DMS114 treated with DMSO at 0.1 percent for 48 hours (cell line): ENCODE measurements around the gene CHKB.
A peak's percentile ranks its signal among the peaks of the same experiment; 100 is the strongest.
"Not testable (repeated sequence)": the region's sequence is repeated elsewhere in the genome, so short reads cannot be mapped to it uniquely, and the experiment has no call there.

ENCODE experiments used
- DNase-seq: peaks from one replicate; lab custom pipeline; 2025; ENCODE audit not compliant: unreplicated experiment; lab: John Stamatoyannopoulos, UW

Gene CHKB

GRCh38 chr22:50551160-50551752 lies 31.4 kb downstream of the CHKB start:
- DNase-seq, result no peak

- no peak for DNase-seq
These were observed 32.3 kb downstream of the CHKB start for GRCh38 chr22:50550395-50550794.

- no peak for DNase-seq
These were observed 33.5 kb downstream of the CHKB start for GRCh38 chr22:50548921-50549790.

- no peak for DNase-seq
These were observed 34.4 kb downstream of the CHKB start for GRCh38 chr22:50548040-50548920.

GRCh38 chr22:50547263-50547985 lies 35.2 kb downstream of the CHKB start:
- no peak for DNase-seq

- DNase-seq, result no peak
These were observed 36.1 kb downstream of the CHKB start for GRCh38 chr22:50546326-50547262.

GRCh38 chr22:50545522-50546325 lies 36.9 kb downstream of the CHKB start, which contains the start of gene KLHDC7B:
Gene KLHDC7B, plus strand, starts transcription at chr22:50545899. Its CDS starts 345 bp downstream, at chr22:50546244.
- peak; percentile 14 for DNase-seq

- DNase-seq, result no peak
These were observed 37.8 kb downstream of the CHKB start for GRCh38 chr22:50544746-50545253.

GRCh38 chr22:50544078-50544745 lies 38.4 kb downstream of the CHKB start:
- DNase-seq, result peak; percentile 27

GRCh38 chr22:50542416-50542927 lies 40.2 kb downstream of the CHKB start:
- no peak for DNase-seq

GRCh38 chr22:50541667-50542026 lies 41.0 kb downstream of the CHKB start:
- DNase-seq, result not testable (repeated sequence)

- DNase-seq, result no peak
These were observed 42.3 kb downstream of the CHKB start for GRCh38 chr22:50540381-50540780.

GRCh38 chr22:50537765-50538164 lies 44.9 kb downstream of the CHKB start:
- DNase-seq, result no peak

GRCh38 chr22:50536226-50536625 lies 46.4 kb downstream of the CHKB start:
- no peak for DNase-seq

GRCh38 chr22:50535113-50535512 lies 47.5 kb downstream of the CHKB start:
- no peak for DNase-seq

- not testable (repeated sequence) for DNase-seq
These were observed 48.6 kb downstream of the CHKB start for GRCh38 chr22:50533856-50534711.
